Sciatic nerve (tissue), 2 donors: ENCODE data around the gene TRMU. TPM values are rescaled to one million over a fixed set of nuclear protein-coding genes. Genes with fewer than 3 reads are reported as not detected.

Experiments used
- ATAC-seq: fragments of 200-7000 bp; cut with Tn5 transposase; one replicate; pipeline ENCODE4 v1.9.1; 2020; ENCODE audit warnings: mild to moderate bottlenecking, moderate library complexity
- DNase-seq: peaks from one replicate; pipeline ENCODE4 v3.0.0-alpha.2; 2020; ENCODE audit warnings: low spot score
- intact Hi-C: fragments of 100-400 bp; cut with DNase I; formaldehyde crosslinking; loops from one replicate; pipeline ENCODE4 v1.14.2; 2022
- total RNA-seq: library from RNA; stranded (reverse); fragmentation: NEBNext Ultra II Directional; extraction: Animal tissue kit (Norgen Biotek cat#: 25700); gene quantifications from one replicate; pipeline ENCODE4 v1.2.1, GENCODE V29; 2021
- donor health status: DM: no; HTN: no; CAD: no.
- donor health status: DM: no; HTN: no; CAD: no.

The TRMU gene
- total RNA-seq, 1 donor from 2014 or later: 34.1 TPM

- ATAC-seq (no peak), DNase-seq (no peak)
- intact Hi-C loops: no loop called here
Observed at GRCh38 chr22:46362203-46362933, 26.9 kb downstream of the TRMU start.

- DNase-seq: no peak
- intact Hi-C loops: no loop called here
- ATAC-seq: no peak
Observed at GRCh38 chr22:46362934-46363515, 27.5 kb downstream of the TRMU start.

GRCh38 chr22:46363611-46364321 lies 28.3 kb downstream of the TRMU start:
- no peak for DNase-seq
- intact Hi-C loops: no loop called here

GRCh38 chr22:46364341-46365165 lies 29.0 kb downstream of the TRMU start:
- intact Hi-C loops: no loop called here
- ATAC-seq: no peak
- DNase-seq: no peak

More at GRCh38 chr22:46363611-46364321, 28.3 kb downstream of the TRMU start:
- no peak for ATAC-seq

- intact Hi-C loops: no loop called here
- DNase-seq (no peak), ATAC-seq (no peak)
Observed at GRCh38 chr22:46365166-46365624, 29.7 kb downstream of the TRMU start.

- ATAC-seq: no peak
- DNase-seq: no peak
- intact Hi-C loops: no loop called here
Observed at GRCh38 chr22:46366327-46366731, 30.8 kb downstream of the TRMU start.

- ATAC-seq: peak; percentile 9
- no peak for DNase-seq
- intact Hi-C loops: no loop called here
Observed at GRCh38 chr22:46366801-46367706, 31.5 kb downstream of the TRMU start.

- intact Hi-C loops: no loop called here
- DNase-seq (peak; percentile 77), ATAC-seq (peak; percentile 57)
Observed at GRCh38 chr22:46367707-46368191, 32.2 kb downstream of the TRMU start.

- intact Hi-C loops: no loop called here
- DNase-seq (no peak), ATAC-seq (no peak)
Observed at GRCh38 chr22:46368422-46368821, 32.9 kb downstream of the TRMU start.

GRCh38 chr22:46368871-46369715 lies 33.6 kb downstream of the TRMU start:
- intact Hi-C loops: no loop called here
- ATAC-seq: no peak
- no peak for DNase-seq

- intact Hi-C loops: no loop called here
- ATAC-seq (no peak), DNase-seq (no peak)
Observed at GRCh38 chr22:46369716-46370583, 34.4 kb downstream of the TRMU start.

- DNase-seq: no peak
- no peak for ATAC-seq
- intact Hi-C loops: no loop called here
Observed at GRCh38 chr22:46370584-46371291, 35.2 kb downstream of the TRMU start.

- intact Hi-C loops: no loop called here
- DNase-seq (no peak), ATAC-seq (no peak)
Observed at GRCh38 chr22:46371623-46372226, 36.2 kb downstream of the TRMU start.

GRCh38 chr22:46372686-46373085 lies 37.2 kb downstream of the TRMU start:
- DNase-seq: no peak
- intact Hi-C loops: no loop called here
- ATAC-seq: no peak

GRCh38 chr22:46373159-46373558 lies 37.6 kb downstream of the TRMU start:
- no peak for DNase-seq
- no peak for ATAC-seq
- intact Hi-C loops: no loop called here
